PC-9 (cell line): ENCODE data around the gene SLC39A2.

ENCODE experiments used
- CTCF ChIP-seq: fragments of 200-600 bp; sonication (generic); conservative IDR thresholded peaks from 2 replicates; pipeline ENCODE4 v1.6.1; 2017; ENCODE audit warnings: mixed run types, antibody characterized with exemption, mild to moderate bottlenecking, moderate library complexity
- EZH2 ChIP-seq: fragments of 200-600 bp; sonication (generic); IDR thresholded peaks from 2 replicates; pipeline ENCODE4 v1.8.0; 2017; ENCODE audit warnings: antibody characterized with exemption, low read depth

- TF ChIP-seq CTCF = no peak
- TF ChIP-seq EZH2 = no peak
Measured at GRCh38 chr14:21043974-21044618, 45.0 kb downstream of the SLC39A2 start.
